Nephron (organoid): ENCODE data around the gene AK1.
A peak's percentile ranks its signal among the peaks of the same experiment; 100 is the strongest.

ENCODE experiments used
- H3K27ac Mint-ChIP-seq, 3 experiments: 2 replicates each; pipeline ENCODE4 v1.8.0; 2020; ENCODE audit warnings: mixed read lengths in 3 of 3, mild to moderate bottlenecking in 2 of 3, moderate library complexity in 1 of 3
- H3K27me3 Mint-ChIP-seq: 2 replicates; pipeline ENCODE4 v1.8.0; 2021; ENCODE audit warnings: low read depth, mild to moderate bottlenecking, moderate library complexity, mixed read lengths
- H3K36me3 Mint-ChIP-seq: 2 replicates; pipeline ENCODE4 v1.8.0; 2020; ENCODE audit warnings: low read depth, mixed read lengths
- H3K4me1 Mint-ChIP-seq: 2 replicates; pipeline ENCODE4 v1.8.0; 2020; ENCODE audit warnings: mixed read lengths
- H3K4me3 Mint-ChIP-seq, 3 experiments: 2 replicates each; pipeline ENCODE4 v1.8.0; 2020; ENCODE audit warnings: mild to moderate bottlenecking in 3 of 3, mixed read lengths in 3 of 3, moderate library complexity in 2 of 3
- H3K9me3 Mint-ChIP-seq: 2 replicates; pipeline ENCODE4 v1.8.0; 2020; ENCODE audit warnings: mixed read lengths
- CTCF ChIP-seq, 3 experiments: fragments of 200-600 bp; sonication (generic); IDR thresholded peaks; one replicate each; pipeline ENCODE4 v1.5.0; 2021; ENCODE audit warnings: antibody characterized with exemption in 3 of 3; ENCODE audit not compliant: unreplicated experiment in 3 of 3

Gene AK1

DNA sequence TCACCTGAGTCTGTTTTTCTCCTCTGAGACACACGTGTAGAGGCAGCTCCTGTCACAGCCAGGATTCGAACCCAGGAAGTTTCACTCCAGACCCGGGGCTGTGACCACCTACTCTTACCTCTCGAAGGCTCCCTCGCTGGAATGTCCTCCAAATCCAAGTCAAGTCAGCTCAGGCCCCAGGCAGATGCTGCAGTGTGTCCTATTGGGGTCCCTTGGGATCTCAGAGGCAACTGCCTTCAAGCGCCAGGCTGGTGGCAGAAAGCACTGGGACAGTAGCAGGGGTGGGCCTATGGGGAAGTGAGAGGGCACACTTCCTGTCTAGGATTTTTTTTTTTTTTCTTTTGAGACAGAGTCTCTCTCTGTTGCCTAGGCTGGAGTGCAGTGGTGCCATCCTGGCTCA is 40.1 kb upstream of the AK1 start:
- TF ChIP-seq CTCF (IDR thresholded peaks at IDR 0.05; ENCODE audit: unreplicated experiment in 3 of 3): no peak
- no peaks in the 10 kb centered on the region for H3K9me3 Mint-ChIP-seq
- peaks cover 20% of the 10 kb centered on the region for H3K27me3 Mint-ChIP-seq
- no peak overlapping the region for H3K27ac Mint-ChIP-seq
- no peaks in the 10 kb centered on the region for H3K36me3 Mint-ChIP-seq
- peak overlapping the region in 2 of 3 experiments; percentile 14 to 32 for H3K4me3 Mint-ChIP-seq
- H3K4me1 Mint-ChIP-seq: peaks cover 14% of the 10 kb centered on the region

- Mint-ChIP-seq H3K4me3 (peak within 1 kb of the TSS; percentile 83 to 84 (median 83)), H3K9me3 (no peaks in the 10 kb centered on the region), H3K36me3 (peaks cover 2% of the 10 kb centered on the region), H3K27me3 (peaks cover 17% of the 10 kb centered on the region), H3K27ac (no peak within 1 kb of the TSS), H3K4me1 (peaks cover 14% of the 10 kb centered on the region)
- no peak for TF ChIP-seq CTCF (IDR thresholded peaks at IDR 0.05; ENCODE audit: unreplicated experiment in 3 of 3)
These were observed 39.5 kb upstream of the AK1 start, which contains the start of gene ST6GALNAC4 for GRCh38 chr9:127916720-127917581. ST6GALNAC4 (minus strand) TSS chr9:127917041; CDS start chr9:127916419, 622 bp downstream.

- Mint-ChIP-seq H3K36me3 (peaks cover 5% of the 10 kb centered on the region), H3K27me3 (peaks cover 19% of the 10 kb centered on the region)
These were observed 38.6 kb upstream of the AK1 start for GRCh38 chr9:127915801-127916719.

DNA sequence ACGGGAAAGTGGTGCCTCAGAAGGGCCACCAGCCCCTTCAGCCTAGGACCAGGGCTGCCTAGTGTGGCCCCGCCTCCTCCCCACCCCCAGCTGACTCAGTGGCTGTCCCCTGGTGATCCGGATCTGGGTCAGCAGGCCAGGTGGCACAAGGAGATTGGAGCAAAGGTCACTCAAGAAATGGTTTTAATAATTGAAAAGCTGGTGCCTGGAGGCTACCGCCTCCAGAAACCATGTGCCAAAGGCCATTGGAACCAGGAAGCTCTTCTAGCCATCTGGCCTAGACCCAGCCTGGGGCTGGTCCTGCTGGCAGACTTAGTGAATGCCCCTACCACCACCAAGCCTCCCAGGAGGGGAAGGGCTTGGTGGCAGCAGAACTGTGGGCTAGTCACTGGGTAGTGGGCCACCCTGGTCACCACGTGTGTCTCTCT is 37.9 kb upstream of the AK1 start:
- Mint-ChIP-seq H3K27me3 (peaks cover 15% of the 10 kb centered on the region), H3K4me1 (peaks cover 21% of the 10 kb centered on the region), H3K4me3 (peak overlapping the region in 2 of 3 experiments; percentile 54 to 56), H3K27ac (no peak overlapping the region), H3K36me3 (peaks cover 11% of the 10 kb centered on the region), H3K9me3 (no peaks in the 10 kb centered on the region)
- no peak for TF ChIP-seq CTCF (IDR thresholded peaks at IDR 0.05; ENCODE audit: unreplicated experiment in 3 of 3)

More at GRCh38 chr9:127915801-127916719, 38.6 kb upstream of the AK1 start:
- Mint-ChIP-seq H3K27ac (no peak overlapping the region), H3K4me1 (peaks cover 15% of the 10 kb centered on the region), H3K4me3 (peak overlapping the region; percentile 83 to 84 (median 83)), H3K9me3 (no peaks in the 10 kb centered on the region)
- TF ChIP-seq CTCF (IDR thresholded peaks at IDR 0.05; ENCODE audit: unreplicated experiment in 3 of 3): no peak

DNA sequence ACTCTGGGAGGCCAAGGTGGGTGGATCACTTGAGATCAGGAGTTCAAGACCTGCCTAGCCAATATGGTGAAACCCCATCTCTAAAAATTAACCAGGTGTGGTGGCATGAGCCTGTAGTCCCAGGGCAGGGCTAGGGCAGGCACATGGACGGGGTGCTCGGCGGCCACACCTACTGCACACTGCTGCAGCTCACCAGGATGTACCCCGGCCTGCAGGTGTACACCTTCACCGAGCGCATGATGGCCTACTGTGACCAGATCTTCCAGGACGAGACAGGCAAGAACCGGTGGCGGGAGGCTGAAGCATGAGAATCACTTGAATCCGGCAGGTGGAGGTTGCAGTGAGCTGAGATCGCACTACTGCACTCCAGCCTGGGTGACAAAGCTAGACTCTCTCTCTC is 36.2 kb upstream of the AK1 start:
- no peak for TF ChIP-seq CTCF (IDR thresholded peaks at IDR 0.05; ENCODE audit: unreplicated experiment in 3 of 3)
- H3K4me3 Mint-ChIP-seq: no peak overlapping the region
- no peak overlapping the region for H3K27ac Mint-ChIP-seq
- peaks cover 11% of the 10 kb centered on the region for H3K36me3 Mint-ChIP-seq
- H3K4me1 Mint-ChIP-seq: peaks cover 12% of the 10 kb centered on the region
- H3K9me3 Mint-ChIP-seq: no peaks in the 10 kb centered on the region
- H3K27me3 Mint-ChIP-seq: peaks cover 10% of the 10 kb centered on the region
